ENCODE data around the gene TNFSF18.
"Not testable (repeated sequence)": the region's sequence is repeated elsewhere in the genome, so short reads cannot be mapped to it uniquely, and the experiment has no call there.

Gene TNFSF18

DNA sequence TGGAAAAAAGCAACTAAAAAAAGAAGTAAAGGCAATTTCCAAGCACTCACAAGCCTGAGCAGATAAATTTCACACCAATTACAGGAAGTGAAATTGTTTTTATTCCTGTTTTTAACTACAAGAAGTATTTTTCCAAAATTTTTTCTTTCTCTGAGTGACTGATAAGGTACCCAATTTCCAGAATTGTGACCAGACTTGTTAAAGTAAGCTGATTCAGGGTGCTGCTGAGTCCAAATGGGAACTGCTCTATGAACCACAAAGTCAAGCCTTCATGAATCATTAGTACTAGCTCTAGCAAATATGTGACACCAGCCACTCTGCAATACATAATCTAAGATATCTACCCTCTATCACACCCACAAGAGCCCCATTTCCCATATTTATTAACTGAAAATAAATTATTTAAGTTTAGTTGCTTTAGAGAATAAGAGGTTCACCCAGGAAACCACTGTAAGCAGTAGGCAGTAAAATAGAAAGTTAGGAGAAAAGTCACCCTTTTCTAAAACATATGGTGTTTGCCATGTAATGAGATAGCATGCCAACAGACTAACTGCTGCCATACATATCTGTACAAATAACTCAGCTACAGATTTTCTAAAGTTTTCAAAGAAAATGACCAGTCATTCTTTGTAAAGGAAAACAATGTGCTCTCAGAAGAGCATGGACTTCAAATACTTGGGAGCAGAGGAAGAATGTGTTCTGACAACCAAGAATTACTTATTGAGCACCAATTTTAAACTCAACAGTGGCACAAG is 43.1 kb upstream of the TNFSF18 start:
- in situ Hi-C loops (cut with HindIII; ENCODE audit: low sequenced_read_pairs) = no loop called here

GRCh38 chr1:173084292-173084691 is 33.6 kb upstream of the TNFSF18 start:
- in situ Hi-C loops (cut with HindIII; ENCODE audit: low sequenced_read_pairs) = no loop called here
- DNase-seq (ENCODE audit: low read depth, low spot score) = no peak
- no peak for TF ChIP-seq CTCF (IDR thresholded peaks at IDR 0.05; ENCODE audit: low read depth, low read length)
- no peak overlapping the region for H3K4me3 ChIP-seq (ENCODE audit: low read depth, low read length)

More for the DNA sequence above, 43.1 kb upstream of the TNFSF18 start:
- DNase-seq (ENCODE audit: low read depth, low spot score) = peak; percentile 10
- no peak for TF ChIP-seq CTCF (IDR thresholded peaks at IDR 0.05; ENCODE audit: low read depth, low read length)
- no peak overlapping the region for H3K4me3 ChIP-seq (ENCODE audit: low read depth, low read length)

- H3K4me3 ChIP-seq (ENCODE audit: low read depth, low read length) = no peak overlapping the region
- no peak for TF ChIP-seq CTCF (IDR thresholded peaks at IDR 0.05; ENCODE audit: low read depth, low read length)
- no peak for DNase-seq (ENCODE audit: low read depth, low spot score)
- in situ Hi-C loops (cut with HindIII; ENCODE audit: low sequenced_read_pairs) = no loop called here
These were observed 32.2 kb upstream of the TNFSF18 start for GRCh38 chr1:173082913-173083312.

GRCh38 chr1:173074217-173074616 is 23.5 kb upstream of the TNFSF18 start:
- H3K4me3 ChIP-seq (ENCODE audit: low read depth, low read length); DNase-seq (ENCODE audit: low read depth, low spot score); in situ Hi-C loops (cut with HindIII; ENCODE audit: low sequenced_read_pairs): not testable (repeated sequence)

DNA sequence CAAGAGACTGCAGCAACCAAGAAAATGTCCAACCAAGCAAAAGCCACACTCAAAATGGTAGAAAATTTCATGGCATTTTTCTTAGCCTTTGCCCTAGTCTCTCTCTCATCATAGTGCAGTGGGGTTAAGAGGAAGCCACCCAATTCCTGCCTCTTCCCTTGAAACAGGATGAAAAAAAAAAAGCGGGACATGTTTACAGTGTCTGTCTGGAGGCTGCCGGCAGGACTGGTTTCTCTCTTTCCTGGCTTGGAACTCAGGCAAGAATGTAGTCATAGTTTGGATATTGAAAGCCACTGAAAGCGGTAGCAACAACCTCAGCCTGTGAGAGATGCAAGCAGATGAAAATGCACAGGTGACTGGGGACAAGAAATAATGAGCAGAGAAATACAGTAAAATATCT is 13.3 kb upstream of the TNFSF18 start:
- no peak for TF ChIP-seq CTCF (IDR thresholded peaks at IDR 0.05; ENCODE audit: low read depth, low read length)
- in situ Hi-C loops (cut with HindIII; ENCODE audit: low sequenced_read_pairs) = no loop called here
- no peak overlapping the region for H3K4me3 ChIP-seq (ENCODE audit: low read depth, low read length)
- DNase-seq (ENCODE audit: low read depth, low spot score) = no peak

- no peak for TF ChIP-seq CTCF (IDR thresholded peaks at IDR 0.05; ENCODE audit: low read depth, low read length)
- no peak overlapping the region for H3K4me3 ChIP-seq (ENCODE audit: low read depth, low read length)
- DNase-seq (ENCODE audit: low read depth, low spot score) = no peak
- in situ Hi-C loops (cut with HindIII; ENCODE audit: low sequenced_read_pairs) = no loop called here
These were observed 12.4 kb upstream of the TNFSF18 start for GRCh38 chr1:173063171-173063570.

DNA sequence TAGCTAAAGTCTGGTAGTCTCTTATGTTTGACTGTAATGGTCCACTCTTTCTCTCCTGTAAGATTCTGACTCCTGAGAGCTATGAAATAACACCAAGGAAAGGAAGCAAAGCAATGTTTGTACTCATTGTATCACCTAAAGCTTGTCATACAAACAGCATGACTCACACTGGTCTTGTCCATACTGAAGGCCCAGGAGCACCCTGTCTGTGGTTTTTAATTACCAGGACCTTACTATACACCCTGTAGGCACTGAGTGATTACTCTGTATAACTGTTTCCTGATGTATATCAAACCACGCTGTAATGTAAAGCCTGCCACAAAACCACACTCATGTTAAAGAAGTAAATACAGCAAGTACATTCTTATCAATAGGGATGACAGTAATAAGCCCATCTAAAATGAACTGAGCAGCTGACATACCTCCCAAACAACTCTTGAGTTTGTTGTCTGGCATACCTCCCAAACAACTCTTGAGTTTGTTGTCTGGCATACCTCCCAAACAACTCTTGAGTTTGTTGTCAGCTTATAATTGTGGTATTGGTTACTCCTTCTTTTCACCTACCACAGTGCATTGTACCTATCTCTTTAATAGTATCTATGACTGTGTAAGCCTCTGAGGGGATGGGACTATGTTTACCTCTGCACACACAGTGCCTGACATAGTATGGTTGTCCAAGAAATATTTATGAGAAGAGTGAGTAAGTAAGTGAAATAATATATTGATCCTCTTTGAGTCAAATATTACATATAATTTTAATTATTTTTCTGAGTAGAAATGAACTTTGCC is 11.6 kb upstream of the TNFSF18 start:
- peak; percentile 68 for DNase-seq (ENCODE audit: low read depth, low spot score)
- no peak for TF ChIP-seq CTCF (IDR thresholded peaks at IDR 0.05; ENCODE audit: low read depth, low read length)
- in situ Hi-C loops (cut with HindIII; ENCODE audit: low sequenced_read_pairs) = no loop called here
- no peak overlapping the region for H3K4me3 ChIP-seq (ENCODE audit: low read depth, low read length)

Data from astrocyte of the spinal cord (primary cell).